KG1 (cell line): ENCODE results near the gene SYCP3.
"Not testable (repeated sequence)": the region's sequence is repeated elsewhere in the genome, so short reads cannot be mapped to it uniquely, and the experiment has no call there.

Source experiments
- DNase-seq: peaks from one replicate; lab custom pipeline; 2025; lab: John Stamatoyannopoulos, UW

Gene SYCP3

DNA sequence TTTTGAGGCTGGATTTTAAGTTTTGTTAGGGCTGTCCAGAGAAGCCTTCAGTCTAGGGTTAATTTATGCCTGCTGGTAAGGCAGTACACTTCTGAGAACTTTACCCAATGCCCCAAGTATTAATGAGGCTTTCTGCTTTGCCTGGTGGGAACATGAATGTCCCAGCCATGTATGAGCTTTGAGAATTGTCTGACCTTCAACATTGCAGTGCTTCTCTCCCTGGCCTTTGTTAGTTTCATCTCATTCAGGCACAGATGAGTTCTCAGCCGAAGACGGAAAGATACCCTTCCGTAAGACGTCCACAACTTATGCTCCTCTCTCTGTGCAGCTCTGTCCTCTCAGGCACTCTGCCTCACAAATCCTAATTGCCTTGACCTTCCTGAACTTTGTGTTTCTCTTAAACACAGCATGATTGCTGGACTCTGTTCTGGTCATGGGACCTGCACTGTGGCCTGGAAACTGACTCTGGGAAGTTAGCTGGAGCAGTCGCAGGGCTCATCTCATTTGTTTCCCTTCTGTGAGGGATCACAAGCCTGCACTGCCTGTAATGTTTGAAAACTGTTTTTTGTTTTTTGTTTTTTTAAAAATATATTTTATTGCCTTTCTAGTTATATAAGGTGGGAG lies 26.1 kb downstream of the SYCP3 start:
- DNase-seq = no peak

GRCh38 chr12:101710288-101710687 lies 29.0 kb downstream of the SYCP3 start:
- DNase-seq = no peak

DNA sequence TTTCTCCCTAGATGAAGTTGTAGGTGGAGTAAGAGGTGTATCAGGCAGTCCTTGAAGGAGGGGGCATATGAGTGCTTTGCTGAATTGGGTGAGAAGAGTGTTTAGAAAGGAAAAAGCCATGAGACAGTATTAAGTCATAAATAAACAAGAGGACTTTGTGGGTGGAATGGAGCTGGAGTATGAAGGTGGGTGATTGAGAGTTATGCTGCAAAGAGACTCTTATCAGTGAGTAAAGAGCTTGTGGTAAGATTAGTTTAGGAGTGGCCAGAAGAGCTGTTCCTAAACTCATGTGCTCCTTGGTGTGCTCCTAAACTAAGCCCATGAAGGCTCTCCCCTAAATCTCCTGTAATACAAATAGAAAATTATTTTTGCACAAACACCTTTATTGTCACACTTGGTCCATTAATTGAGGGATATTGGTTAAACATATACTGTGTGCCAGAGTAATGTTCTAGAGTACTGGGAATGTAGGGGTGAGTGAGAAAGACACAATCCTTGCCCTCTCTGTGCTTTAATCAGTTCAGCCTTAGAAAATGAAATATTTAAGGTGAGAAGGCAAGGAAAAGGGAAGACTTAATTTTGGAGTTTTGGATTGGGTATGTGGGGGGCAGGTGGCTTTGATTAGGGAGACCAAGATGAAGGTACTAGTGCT lies 32.0 kb downstream of the SYCP3 start:
- DNase-seq = no peak

DNA sequence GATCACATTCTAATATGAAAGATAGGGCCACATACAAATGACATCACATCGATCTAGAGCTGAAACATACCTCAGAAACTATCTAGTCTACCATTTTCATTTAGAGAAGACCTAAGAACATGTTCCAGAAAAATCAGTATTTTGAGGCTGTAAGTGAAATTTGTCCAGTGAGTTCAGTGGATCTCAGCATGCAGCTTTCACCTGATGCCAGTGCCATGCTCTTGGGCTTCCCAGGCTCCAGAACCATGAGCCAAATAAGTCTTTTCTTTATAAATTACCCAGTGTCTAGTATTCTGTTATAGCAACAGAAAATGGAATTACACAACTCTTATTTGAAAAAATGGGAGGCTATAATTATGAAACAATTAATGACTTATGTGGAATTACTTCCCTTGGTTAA lies 32.9 kb downstream of the SYCP3 start:
- DNase-seq = no peak

- DNase-seq = no peak
Observed at GRCh38 chr12:101703487-101703886, 35.8 kb downstream of the SYCP3 start.

DNA sequence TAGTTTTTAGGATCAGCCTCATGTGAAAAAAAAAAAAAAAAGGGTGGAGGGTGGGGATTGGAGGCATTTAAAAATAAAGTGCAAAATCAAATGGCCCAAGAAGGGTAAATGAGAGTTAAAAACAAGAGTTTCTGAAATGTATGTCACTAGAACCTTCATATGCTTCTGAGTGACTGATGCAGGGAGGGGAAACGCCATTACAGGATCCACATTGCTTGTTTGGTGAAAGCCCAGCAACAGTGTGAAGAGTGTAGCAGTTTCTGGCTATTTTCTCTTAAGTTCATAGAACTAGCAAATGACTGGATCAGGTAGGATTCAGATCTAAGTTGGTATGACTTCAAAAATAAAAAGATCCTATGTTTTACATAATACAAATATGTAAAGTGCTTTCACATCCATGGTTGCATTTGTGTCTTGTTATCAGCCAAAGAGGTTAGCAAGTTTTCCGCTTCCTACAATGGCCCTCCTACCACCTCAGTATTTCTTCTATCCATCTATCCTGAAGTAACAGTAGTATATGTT lies 38.9 kb downstream of the SYCP3 start:
- DNase-seq = no peak

- DNase-seq = no peak
Observed at GRCh38 chr12:101698800-101699347, 40.4 kb downstream of the SYCP3 start.

DNA sequence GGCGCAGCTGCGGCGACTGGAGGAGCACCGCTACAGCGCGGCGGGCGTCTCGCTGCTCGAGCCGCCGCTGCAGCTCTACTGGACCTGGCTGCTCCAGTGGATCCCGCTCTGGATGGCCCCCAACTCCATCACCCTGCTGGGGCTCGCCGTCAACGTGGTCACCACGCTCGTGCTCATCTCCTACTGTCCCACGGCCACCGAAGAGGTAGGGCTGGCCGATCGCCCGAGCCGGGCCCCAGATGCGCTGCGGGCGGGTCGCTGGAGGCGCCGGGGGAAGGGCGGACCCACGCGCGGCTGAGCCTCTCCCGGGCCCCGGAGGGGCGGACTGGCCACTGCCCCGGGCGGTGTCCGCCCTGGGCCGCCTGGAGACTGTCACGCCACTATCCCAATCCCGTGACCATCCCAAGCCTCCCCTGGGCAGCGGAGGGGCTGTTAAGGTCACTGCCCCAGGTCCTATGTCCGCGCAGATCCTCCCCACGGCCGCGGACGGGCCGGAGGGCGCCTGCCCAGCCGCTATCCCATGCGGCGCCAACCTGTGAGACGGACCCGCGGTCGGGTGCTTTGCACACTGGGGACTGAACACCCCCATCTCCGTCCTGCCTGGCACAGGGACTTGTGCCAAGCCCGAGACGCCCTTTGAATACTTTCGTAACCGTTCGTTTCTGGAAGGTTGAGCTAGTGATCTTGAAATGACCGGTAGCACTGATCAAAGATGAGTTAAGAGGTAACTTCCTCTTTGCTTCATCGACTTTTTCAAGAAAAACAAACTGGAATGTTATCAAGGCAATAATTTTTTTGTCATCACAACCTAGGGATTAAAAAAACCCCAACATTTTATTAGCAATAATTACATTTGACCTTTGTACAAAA lies 41.1 kb downstream of the SYCP3 start:
- peak; percentile 42 for DNase-seq

GRCh38 chr12:101697197-101697929 lies 41.9 kb downstream of the SYCP3 start, which contains the start of gene CHPT1:
Gene CHPT1 (plus strand): TSS chr12:101697640. CDS start chr12:101697862, 222 bp downstream.
- peak; percentile 78 for DNase-seq

GRCh38 chr12:101696251-101697196 lies 42.7 kb downstream of the SYCP3 start:
- peak; percentile 78 for DNase-seq

DNA sequence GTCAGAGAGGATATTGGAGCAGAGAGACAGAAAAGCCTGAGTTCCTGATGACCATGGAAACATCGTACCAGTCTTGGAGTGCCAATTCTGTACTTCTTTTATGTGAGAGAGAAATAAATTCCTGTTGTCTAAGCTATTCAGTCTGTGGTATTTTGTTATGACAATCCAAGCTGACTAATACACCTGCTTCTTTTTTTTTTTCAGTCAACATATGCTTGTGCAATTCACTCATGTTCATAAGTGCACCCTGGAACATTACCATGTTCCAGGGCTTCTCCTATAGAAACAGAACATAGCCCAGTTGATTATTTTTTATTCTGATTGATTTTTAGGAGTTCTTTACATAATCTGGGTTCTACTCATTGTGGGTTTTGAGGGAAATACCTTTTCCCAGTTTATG lies 43.6 kb downstream of the SYCP3 start:
- DNase-seq = no peak

DNA sequence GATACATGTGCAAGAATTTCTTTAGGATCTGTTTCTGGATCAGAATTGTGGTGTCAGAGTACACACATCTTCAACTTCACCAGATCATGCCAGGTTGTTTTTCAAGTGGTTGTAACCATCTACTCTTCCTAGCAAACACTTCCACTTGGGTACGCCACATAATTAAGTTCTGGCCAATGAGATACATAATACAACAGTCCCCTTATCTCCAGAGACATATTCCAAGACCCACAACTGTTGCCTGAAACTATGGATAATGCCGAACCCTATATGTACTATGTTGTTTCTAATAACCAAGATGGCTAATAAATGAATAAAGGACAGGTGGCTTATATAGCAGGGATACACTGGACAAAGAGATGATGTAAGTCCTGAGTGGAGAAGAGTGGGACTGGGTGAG lies 44.3 kb downstream of the SYCP3 start:
- no peak for DNase-seq

GRCh38 chr12:101694297-101694848 lies 44.9 kb downstream of the SYCP3 start:
- no peak for DNase-seq

DNA sequence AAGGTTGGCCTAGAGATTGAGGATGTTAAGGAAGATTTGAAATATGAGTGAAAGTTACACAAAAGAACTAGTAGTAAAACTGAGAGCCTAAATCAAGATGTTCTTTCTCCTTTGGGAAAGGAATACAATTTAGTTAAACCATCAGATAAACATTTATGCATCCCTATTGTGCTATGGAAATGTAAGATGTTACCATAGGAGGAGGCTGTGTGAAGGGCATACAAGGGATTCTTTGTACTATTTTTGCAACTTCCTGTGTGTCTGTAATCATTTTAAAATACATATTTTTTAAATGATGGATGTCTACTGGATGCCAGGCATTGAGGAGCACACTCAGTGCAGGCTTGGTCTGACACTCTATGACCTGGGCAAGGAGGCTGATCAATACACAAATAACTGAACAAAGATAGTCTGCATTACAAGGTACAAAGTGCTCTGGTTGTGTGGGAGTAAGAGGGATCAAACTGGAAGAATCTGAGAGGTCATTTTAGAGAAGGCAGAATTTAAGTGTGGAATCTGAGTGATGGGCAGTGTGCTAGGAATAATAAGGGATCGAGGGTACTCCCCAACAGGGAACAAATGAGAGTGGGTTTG lies 47.7 kb downstream of the SYCP3 start:
- DNase-seq = no peak

DNA sequence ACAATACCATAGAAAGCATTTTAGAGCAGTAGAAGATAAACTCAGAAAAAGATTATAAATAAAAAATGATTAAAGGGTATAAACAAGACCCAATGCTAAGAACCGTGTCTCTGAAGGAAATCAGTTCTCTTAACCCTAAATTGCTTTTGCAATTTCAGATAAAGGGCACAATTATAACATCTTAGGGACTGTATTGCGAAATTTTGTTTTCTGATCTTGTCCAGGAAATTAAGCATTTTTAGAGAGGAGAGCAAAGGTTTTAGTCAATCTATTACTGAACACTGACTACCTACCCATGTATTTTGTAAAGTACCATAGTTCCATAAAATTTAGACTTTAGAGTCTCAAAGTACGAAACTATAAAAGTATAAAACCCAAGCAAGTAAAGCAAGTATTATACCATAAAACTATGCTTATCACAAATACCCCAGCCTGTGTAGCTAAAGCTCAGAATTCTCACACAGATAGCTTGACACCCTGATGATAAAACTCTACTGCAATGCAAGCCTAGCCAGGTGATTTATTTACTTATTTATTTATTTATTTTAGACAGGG lies 48.6 kb downstream of the SYCP3 start:
- DNase-seq = no peak

DNA sequence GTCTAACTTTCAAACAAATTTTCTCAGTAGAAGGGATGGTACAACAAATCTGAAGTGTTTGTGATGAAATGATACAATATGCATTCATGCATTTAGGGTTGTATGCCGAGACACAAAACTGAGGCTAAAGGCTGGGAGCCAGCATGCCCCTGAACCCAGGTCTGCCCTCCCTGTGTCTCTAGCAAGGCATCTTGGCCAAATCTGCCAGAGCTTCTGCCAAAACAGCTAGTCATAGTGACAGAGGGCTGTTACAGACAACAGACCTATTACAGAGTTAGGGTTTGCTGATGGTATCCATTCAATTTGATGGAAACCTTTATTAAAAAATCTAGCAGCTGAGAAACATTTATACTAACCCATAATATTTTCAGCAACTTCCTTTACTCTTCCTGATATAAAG lies 53.1 kb downstream of the SYCP3 start:
- DNase-seq = no peak

DNA sequence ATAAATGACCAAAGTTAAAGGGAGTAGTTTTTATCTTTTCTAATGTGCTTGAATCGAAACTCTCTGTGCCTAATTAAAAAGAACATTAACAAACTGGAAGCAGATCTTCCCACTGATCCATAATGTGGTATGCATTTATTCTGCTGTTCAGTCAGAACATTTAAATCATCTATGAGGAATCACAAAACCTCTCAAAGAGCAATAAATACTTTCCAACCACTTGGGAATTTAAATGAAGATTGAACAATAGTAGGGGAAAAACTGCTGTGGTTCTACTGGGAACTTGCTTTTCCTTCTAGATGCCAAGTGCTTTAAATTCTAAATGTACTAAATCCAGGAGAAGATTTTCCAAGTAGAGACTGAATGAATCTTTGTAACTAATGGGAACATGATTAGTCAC lies 54.2 kb downstream of the SYCP3 start:
- no peak for DNase-seq

- not testable (repeated sequence) for DNase-seq
Observed at GRCh38 chr12:101681627-101682026, 57.6 kb downstream of the SYCP3 start.

DNA sequence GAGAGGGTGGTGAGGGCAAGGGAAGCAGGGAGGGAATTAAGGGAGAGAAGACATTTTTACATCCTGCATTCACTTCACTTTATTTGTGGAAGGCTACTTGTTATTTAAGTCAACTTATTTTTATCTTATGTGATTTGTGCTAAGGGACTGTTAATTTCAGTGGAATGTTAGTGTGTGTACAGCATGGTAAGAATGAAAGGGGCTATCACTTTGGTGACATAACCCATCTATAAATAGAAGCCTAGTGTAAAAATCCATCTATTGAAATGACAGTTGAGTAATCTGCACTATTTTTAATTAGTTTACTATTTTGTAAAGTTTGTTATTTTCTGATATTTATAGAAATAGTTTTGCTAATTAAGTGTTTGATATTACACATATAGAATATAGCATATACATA lies 58.6 kb downstream of the SYCP3 start:
- no peak for DNase-seq

- DNase-seq = no peak
Observed at GRCh38 chr12:101680240-101680639, 59.0 kb downstream of the SYCP3 start.
